GM21447 (cell line): ENCODE data around the gene SPATA24.
"Not testable (repeated sequence)": the region's sequence is repeated elsewhere in the genome, so short reads cannot be mapped to it uniquely, and the experiment has no call there.

ENCODE experiments used
- ATAC-seq: cut with Tn5 transposase; IDR thresholded peaks from one replicate; pipeline ENCODE4 v1.9.1; 2021; ENCODE audit not compliant: unreplicated experiment

SPATA24 gene

DNA sequence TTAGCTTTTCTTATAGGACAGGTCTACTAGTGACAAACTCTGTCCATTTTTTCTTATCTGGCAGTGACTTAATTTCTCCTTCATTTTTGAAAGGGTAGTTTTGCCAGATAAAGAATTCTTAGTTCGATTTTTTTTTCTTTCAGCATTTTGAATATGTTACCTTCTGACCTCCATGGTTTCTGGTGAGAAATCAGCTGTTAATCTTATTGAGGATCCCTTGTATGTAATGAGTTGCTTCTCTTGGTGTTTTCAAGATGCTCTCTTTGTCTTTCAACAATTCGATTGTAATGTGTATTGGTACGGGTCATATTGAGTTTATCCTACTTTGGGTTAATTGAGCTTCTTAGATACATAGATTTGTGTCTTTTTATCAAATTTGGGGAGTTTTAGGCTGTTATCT is 49.7 kb downstream of the SPATA24 start:
- no peak for ATAC-seq

DNA sequence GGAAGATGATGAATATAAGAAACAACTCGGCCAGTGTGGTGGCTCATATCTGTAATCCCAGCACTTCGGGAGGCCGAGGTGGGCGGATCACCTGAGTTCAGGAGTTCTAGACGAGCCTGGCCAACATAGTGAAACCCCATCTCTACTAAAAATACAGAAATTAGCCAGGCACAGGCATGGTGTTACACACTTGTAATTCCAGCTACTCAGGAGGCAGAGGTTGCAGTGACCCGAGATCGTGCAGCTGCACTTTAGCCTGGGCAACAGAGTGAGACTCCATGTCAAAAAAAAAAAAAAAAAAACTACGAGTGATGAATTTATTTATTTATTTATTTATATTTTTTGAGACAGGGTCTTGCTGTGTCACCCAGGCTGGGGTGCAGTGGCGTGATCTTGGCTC is 56.0 kb downstream of the SPATA24 start:
- not testable (repeated sequence) for ATAC-seq
